HUDEP-2 (cell line): Measurements from ENCODE around the gene CHST12.

ENCODE experiments used
- DNase-seq, 76 experiments: peaks; one replicate each; lab custom pipeline; 2025; ENCODE audit not compliant: unreplicated experiment in 76 of 76; lab: John Stamatoyannopoulos, UW

CHST12 gene

GRCh38 chr7:2495418-2496299 lies 92.2 kb downstream of the CHST12 start:
- DNase-seq, result no peak

DNA sequence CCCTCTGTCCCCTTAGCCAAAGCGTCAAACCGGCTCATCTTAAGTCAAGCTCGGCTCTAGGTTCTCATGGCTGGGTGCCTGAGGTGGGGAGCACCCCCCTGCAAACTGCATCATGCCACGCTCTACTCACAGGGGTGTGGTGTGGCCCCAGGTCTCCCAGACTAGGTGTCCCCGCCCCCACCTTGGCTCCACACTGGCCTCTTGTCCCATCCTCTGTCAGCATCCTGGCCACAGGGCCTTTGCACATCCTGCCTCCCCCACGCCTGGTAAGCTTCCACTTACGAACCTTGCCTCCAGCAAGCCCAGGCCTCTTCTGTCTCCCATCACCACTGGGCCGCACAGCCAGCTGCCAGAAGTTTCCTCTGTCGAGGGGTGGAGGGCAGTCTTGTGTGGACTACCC lies 93.0 kb downstream of the CHST12 start:
- DNase-seq, result no peak

- no peak for DNase-seq
Measured at GRCh38 chr7:2497065-2497464, 93.7 kb downstream of the CHST12 start.

DNA sequence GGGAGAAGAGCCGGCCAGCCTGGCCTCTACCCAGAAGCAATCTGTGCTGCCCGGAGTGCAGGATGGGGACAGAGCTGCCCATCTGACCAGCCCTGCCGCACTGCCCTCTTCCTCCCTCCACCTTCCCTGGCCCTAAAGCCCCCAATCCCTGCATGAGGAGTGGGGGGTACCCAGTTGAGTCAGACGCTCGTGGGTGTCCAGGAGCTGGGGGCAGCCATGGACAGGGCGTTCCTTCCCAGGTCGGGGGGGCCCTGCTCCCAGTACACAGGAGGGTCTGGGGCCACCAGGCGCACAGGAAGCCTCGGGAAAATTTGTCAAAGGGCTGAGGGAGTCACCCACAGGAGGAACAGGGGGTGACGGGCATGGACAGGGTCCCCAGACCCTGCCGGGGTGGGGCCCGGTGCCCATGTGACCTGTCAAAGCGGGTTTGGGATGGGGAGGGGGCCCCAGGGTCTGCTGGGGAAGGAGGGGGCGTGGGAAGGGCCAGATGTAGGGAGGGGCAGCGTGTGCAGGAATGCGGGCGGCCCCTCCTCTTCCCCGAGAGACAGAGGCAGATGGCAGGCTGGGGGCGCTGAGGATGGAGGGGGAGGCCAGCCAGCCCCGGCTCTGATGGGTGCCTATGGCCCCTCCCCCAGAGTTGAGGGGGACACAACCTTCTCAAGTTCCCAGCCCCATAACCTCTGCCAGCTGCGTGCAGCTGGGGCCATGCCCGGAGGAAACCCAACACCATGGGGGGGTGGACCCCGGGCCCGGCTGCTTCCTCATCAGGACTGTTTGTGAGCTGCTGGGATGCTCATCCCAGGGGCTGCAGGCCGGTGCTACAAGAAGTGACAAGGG lies 94.3 kb downstream of the CHST12 start:
- DNase-seq, result no peak
